Measurements from ENCODE around the gene SKI. TPM values are rescaled to one million over a fixed set of nuclear protein-coding genes. Genes with fewer than 3 reads are reported as not detected.

The SKI gene
- total RNA-seq, 1 donor: 48.9 TPM

DNA sequence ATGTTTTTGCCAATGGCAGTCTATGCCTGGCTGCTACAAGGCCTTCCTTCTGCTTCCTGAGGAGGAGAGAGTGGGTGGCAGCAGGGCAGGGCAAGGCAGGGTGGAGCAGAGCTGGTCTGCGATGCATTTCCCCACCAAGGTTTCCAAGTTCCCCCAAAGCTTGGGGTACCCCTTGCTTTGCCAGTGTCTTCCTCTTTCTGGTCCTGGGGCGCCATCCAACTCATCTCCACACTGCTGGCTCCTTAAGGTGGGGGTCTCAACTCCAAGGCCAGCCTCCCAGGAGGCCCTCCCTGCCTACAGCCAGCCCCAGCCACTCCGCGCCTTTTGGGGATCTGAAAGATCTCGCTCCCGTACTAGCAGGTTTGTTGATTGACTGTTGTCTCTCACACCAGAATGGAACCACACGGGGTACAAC, 3.9 kb upstream of the SKI start:
- H3K4me3 ChIP-seq (ENCODE audit: insufficient read depth, low read length): no peak overlapping the region
- no peak overlapping the region for H3K4me2 ChIP-seq (ENCODE audit: insufficient read depth, low read length)
- no peak overlapping the region for H2AFZ ChIP-seq (ENCODE audit: low read length)
- H3K27me3 ChIP-seq (ENCODE audit: insufficient read depth, low read length): no peaks in the 10 kb centered on the region
- no peak overlapping the region for H3K27ac ChIP-seq (ENCODE audit: low read depth, low read length)
- H4K20me1 ChIP-seq (ENCODE audit: insufficient read depth, low read length): peaks cover 4% of the 10 kb centered on the region
- H3K36me3 ChIP-seq (ENCODE audit: insufficient read depth, low read length): peaks cover 3% of the 10 kb centered on the region
- no peak for TF ChIP-seq CTCF (IDR thresholded peaks at IDR 0.05; ENCODE audit: extremely low read depth, low read depth, low read length)
- H3K4me1 ChIP-seq (ENCODE audit: insufficient read depth, low read length): no peaks in the 10 kb centered on the region
- H3K9me3 ChIP-seq (ENCODE audit: low read depth, low read length): no peaks in the 10 kb centered on the region
- H3K79me2 ChIP-seq (ENCODE audit: insufficient read depth, low read length): peaks cover 8% of the 10 kb centered on the region
- peak; percentile 86 for DNase-seq (ENCODE audit: insufficient read length, low spot score, missing footprints)

GRCh38 chr1:2224631-2225428, 3.3 kb upstream of the SKI start:
- Histone ChIP-seq H3K36me3 (ENCODE audit: insufficient read depth, low read length) (peaks cover 7% of the 10 kb centered on the region), H2AFZ (ENCODE audit: low read length) (no peak overlapping the region), H3K4me1 (ENCODE audit: insufficient read depth, low read length) (no peaks in the 10 kb centered on the region), H3K4me3 (ENCODE audit: insufficient read depth, low read length) (no peak overlapping the region), H4K20me1 (ENCODE audit: insufficient read depth, low read length) (peaks cover 11% of the 10 kb centered on the region), H3K79me2 (ENCODE audit: insufficient read depth, low read length) (peaks cover 15% of the 10 kb centered on the region), H3K9me3 (ENCODE audit: low read depth, low read length) (no peaks in the 10 kb centered on the region), H3K4me2 (ENCODE audit: insufficient read depth, low read length) (no peak overlapping the region), H3K27ac (ENCODE audit: low read depth, low read length) (no peak overlapping the region), H3K27me3 (ENCODE audit: insufficient read depth, low read length) (no peaks in the 10 kb centered on the region)
- peak; percentile 87 for DNase-seq (ENCODE audit: insufficient read length, low spot score, missing footprints)
- TF ChIP-seq CTCF (IDR thresholded peaks at IDR 0.05; ENCODE audit: extremely low read depth, low read depth, low read length): no peak

DNA sequence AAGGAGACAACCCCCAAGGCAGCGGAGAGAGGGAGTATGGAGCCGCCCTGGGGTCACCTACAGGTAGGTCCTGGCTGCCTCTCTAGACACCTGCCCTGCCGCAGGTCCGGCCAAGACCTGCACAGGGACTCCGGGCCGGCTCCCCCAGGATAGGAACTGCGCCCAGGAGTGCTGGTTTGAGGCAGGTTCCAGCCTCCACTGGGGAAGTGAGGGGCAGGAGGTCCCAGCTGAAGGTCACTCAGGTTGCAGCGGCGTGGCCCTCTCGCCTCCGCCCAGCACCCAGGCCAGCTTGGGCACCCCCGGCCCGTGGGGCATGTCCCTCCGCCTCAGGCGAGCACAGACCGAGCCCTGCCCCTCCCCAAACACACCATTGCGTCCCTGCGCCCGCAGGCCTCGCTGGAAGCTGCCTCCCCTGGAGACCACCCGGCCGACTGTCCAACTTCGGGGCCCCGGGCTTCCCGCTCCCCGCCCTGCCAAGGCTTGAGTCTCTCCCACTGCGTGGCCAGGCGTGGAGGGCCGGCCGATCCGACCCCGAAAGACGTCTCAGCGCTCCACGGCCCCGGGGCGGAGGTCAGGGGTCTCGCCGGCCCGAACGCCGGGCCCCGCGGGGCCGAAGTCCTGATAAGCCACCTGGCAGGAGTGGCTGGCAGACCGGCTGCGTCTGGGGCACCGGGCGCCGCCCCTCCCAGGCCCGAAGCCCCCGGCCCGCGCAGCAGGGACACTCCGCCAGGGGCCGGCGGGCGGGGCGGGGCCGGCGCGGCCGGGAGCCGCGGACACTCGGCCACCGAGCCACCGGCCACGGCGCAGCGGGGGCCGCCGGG, 1.4 kb upstream of the SKI start:
- TF ChIP-seq CTCF (IDR thresholded peaks at IDR 0.05; ENCODE audit: extremely low read depth, low read depth, low read length): no peak
- peaks cover 30% of the 10 kb centered on the region for H4K20me1 ChIP-seq (ENCODE audit: insufficient read depth, low read length)
- peak overlapping the region; percentile 72 for H2AFZ ChIP-seq (ENCODE audit: low read length)
- peak overlapping the region; percentile 81 for H3K4me2 ChIP-seq (ENCODE audit: insufficient read depth, low read length)
- H3K9me3 ChIP-seq (ENCODE audit: low read depth, low read length): no peaks in the 10 kb centered on the region
- peaks cover 6% of the 10 kb centered on the region for H3K4me1 ChIP-seq (ENCODE audit: insufficient read depth, low read length)
- peaks cover 7% of the 10 kb centered on the region for H3K36me3 ChIP-seq (ENCODE audit: insufficient read depth, low read length)
- DNase-seq (ENCODE audit: insufficient read length, low spot score, missing footprints): peak; percentile 96
- H3K27ac ChIP-seq (ENCODE audit: low read depth, low read length): peak overlapping the region; percentile 82
- no peaks in the 10 kb centered on the region for H3K27me3 ChIP-seq (ENCODE audit: insufficient read depth, low read length)
- H3K79me2 ChIP-seq (ENCODE audit: insufficient read depth, low read length): peaks cover 34% of the 10 kb centered on the region
- H3K4me3 ChIP-seq (ENCODE audit: insufficient read depth, low read length): peak overlapping the region; percentile 81
